ENCODE results near the gene PDE2A.
A peak's percentile ranks its signal among the peaks of the same experiment; 100 is the strongest.

The PDE2A gene

GRCh38 chr11:72609476-72609875 lies 64.7 kb downstream of the PDE2A start:
- no peak for TF ChIP-seq CTCF (IDR thresholded peaks at IDR 0.05; ENCODE audit: low read depth, low read length, missing control alignments)
- no peak overlapping the region for H3K4me3 ChIP-seq (replicated peaks; ENCODE audit: low read depth, low read length)
- no peak for DNase-seq (ENCODE audit: extremely low read depth, low read depth)

GRCh38 chr11:72609045-72609444 lies 65.2 kb downstream of the PDE2A start:
- peak; percentile 60 for TF ChIP-seq CTCF (IDR thresholded peaks at IDR 0.05; ENCODE audit: low read depth, low read length, missing control alignments)
- DNase-seq (ENCODE audit: extremely low read depth, low read depth): no peak
- no peak overlapping the region for H3K4me3 ChIP-seq (replicated peaks; ENCODE audit: low read depth, low read length)

DNA sequence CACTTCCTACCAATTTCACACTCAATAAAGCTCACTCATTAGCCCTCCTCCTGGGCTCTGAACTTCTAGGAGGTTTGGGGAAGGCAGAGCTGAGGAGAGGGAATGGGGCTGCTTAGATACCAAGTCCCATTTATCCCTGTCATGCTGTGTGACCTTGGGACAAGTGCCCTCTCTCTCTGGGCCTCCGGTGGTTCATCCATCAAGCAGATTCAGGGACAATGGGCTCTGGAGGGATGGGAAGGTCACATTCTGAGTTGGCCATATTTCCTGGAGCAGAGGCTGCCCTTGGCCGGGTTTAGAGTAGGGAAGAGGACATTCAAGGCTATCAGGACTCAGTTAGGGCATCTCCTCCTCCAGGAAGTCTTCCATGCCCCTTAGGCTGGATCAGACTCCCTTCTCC lies 66.7 kb downstream of the PDE2A start:
- H3K4me3 ChIP-seq (replicated peaks; ENCODE audit: low read depth, low read length): no peak overlapping the region
- TF ChIP-seq CTCF (IDR thresholded peaks at IDR 0.05; ENCODE audit: low read depth, low read length, missing control alignments): no peak
- no peak for DNase-seq (ENCODE audit: extremely low read depth, low read depth)

DNA sequence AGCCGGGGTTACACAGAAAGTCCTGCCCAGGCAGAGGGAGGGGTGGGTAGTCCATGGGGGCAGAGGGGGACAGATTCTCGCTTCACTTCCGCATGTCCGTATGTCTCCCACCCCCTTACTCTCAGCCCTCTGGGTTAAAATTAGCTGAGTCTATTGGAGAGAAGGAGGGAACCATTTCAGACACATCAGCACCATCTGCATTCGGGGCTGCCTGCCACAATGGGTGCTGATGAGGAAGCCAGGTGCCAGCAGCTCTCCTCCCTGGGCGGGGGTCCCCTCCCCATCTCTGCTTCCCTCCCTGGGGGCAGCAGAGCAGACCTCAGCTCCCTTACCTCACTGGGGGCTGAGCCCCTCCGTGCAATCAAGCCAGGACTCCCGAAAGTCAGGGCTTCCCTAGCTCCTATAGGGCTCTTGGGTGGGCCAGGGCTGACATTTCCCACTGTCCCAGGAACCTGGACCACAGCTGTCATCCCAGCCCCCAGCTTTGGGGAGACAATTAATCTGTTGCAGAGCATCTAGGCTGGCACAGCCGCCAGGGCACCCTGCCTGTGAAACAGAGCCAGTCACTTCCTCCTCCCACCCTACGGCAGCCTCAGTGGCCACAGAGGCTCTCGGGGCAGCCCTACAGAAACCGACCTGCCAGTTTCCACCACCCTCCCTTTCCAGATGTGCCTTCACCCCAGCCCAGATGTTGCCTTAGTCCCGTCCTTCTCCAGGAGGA lies 67.3 kb downstream of the PDE2A start:
- no peak overlapping the region for H3K4me3 ChIP-seq (replicated peaks; ENCODE audit: low read depth, low read length)
- no peak for TF ChIP-seq CTCF (IDR thresholded peaks at IDR 0.05; ENCODE audit: low read depth, low read length, missing control alignments)
- no peak for DNase-seq (ENCODE audit: extremely low read depth, low read depth)

DNA sequence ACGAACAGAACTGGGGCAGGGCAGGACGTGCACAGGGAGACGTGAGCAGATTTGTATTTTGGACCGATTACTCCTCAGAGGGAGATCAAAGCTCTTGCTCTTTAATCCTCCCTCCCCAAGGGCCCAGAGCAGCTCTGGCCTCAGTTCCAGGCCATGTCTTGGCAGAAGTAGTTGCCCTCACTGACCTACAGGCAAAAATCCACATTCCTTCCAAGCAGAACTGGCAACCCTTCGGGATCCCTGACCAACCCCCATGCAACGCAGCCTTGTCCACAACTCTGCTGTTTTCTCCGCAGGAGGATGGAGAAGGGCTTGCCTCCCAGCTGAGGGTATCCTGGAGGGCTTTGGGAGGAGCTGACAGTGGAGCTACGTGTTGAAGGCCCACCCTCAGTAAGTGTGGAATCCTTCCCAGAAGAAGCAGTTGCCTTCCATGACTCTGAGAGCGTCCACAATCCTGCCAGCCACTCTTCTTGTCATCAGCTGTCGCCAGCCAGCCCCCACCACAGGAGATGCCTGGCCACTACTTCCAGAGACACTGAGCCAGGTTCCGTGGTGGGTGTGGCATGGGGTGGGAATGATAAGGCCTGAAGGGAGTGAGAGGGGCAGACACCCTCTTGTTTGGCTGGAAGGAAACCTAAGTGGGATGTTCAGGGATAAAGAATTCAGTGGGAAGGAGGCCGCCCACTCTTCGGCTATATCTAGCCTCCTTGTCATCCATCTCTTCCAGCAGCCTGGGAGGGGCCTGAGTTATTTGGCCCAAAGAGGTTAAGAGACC lies 68.1 kb downstream of the PDE2A start:
- DNase-seq (ENCODE audit: extremely low read depth, low read depth): no peak
- H3K4me3 ChIP-seq (replicated peaks; ENCODE audit: low read depth, low read length): no peak overlapping the region
- TF ChIP-seq CTCF (IDR thresholded peaks at IDR 0.05; ENCODE audit: low read depth, low read length, missing control alignments): no peak

DNA sequence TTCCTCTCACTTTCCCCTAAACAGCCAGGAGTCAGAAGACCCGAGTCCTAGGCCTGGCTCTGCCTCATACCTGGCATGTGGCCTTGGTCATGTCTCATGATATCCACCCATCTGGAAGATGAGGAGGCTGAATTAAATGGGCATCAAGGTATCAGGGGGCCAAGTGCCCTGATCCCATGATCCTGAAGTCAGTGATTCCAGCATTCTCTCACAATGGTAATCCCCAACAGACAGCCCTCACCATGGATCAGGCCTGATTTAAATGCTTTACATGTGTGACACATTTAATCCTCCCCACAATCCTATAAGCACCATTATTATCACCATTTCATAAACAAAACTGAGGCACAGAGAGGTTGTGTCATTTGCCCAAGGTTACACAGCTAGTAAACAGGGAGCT lies 70.0 kb downstream of the PDE2A start:
- H3K4me3 ChIP-seq (replicated peaks; ENCODE audit: low read depth, low read length): no peak overlapping the region
- no peak for DNase-seq (ENCODE audit: extremely low read depth, low read depth)
- TF ChIP-seq CTCF (IDR thresholded peaks at IDR 0.05; ENCODE audit: low read depth, low read length, missing control alignments): no peak
